K562 (cell line): ENCODE results near the gene NUP214.

Experiments used
- CTCF ChIP-seq, 3 experiments: IDR thresholded peaks in 2 of 3; conservative IDR thresholded peaks in 1 of 3; 2 replicates each; pipeline ENCODE4 v1.5.1; 2011 to 2012; ENCODE audit warnings: low read length in 3 of 3, mild to moderate bottlenecking in 3 of 3, control low read depth in 2 of 3, improper control_type of control experiment in 1 of 3, inconsistent platforms in 1 of 3, low read depth in 1 of 3, mixed read lengths in 1 of 3, moderate library complexity in 1 of 3; ENCODE audit not compliant: insufficient read depth in 2 of 3
- EP300 ChIP-seq: IDR thresholded peaks from 2 replicates; pipeline ENCODE4 v1.6.1; 2012; ENCODE audit warnings: low read length, improper control_type of control experiment
- GABPA ChIP-seq: fragments of 200-800 bp; sonication (Bioruptor generic); conservative IDR thresholded peaks from 2 replicates; pipeline ENCODE4 v1.6.1; 2016; ENCODE audit warnings: low read depth, missing genetic modification characterization, missing compliant biosample characterization
- HLTF ChIP-seq: fragments of 450-650 bp; IDR thresholded peaks from 2 replicates; pipeline ENCODE4 v1.6.1; 2016
- POLR3A ChIP-seq: IDR thresholded peaks from 2 replicates; pipeline ENCODE4 v1.6.1; 2011; ENCODE audit warnings: borderline replicate concordance, mild to moderate bottlenecking, moderate library complexity; ENCODE audit not compliant: insufficient read length, insufficient read depth; ENCODE audit errors: extremely low read depth
- TAF7 ChIP-seq: fragments of 450-650 bp; IDR thresholded peaks from 2 replicates; pipeline ENCODE4 v1.6.1; 2016; ENCODE audit warnings: missing genetic modification characterization, missing compliant biosample characterization
- ZNF766 ChIP-seq: fragments of 200-800 bp; sonication (Bioruptor generic); conservative IDR thresholded peaks from 2 replicates; pipeline ENCODE4 v1.6.1; 2016; ENCODE audit warnings: missing genetic modification characterization, missing compliant biosample characterization
- TF ChIP-seq, protein P1 (sequence below): sonication (generic); formaldehyde crosslinking; IDR thresholded peaks from 2 replicates; pipeline ENCODE4 v1.8.0; 2022; ENCODE audit warnings: mild to moderate bottlenecking, missing genetic modification reagents, borderline replicate concordance

DNA sequence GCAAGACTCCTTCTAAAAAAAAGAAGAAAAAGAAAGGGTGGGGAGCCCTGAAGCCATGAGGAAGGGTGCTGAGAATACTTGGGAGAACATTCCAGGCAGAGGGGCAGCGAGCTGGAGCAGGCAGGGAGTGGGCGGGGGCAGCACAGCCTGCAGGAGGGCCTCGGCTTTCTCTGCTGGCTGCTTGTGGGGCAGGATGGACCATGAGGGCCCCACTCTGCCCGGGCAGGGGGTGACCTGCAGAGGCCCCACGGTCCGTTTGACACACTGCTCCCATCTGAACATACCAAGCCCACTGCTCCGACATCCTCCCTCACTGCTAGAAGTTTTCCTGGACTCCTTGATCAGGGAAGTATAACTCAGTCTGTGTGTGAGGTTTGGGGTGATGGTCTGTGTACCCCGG lies 11.7 kb upstream of the NUP214 start:
- no peak for TF ChIP-seq POLR3A
- TF ChIP-seq ZNF766 (CRISPR knock-in tag), result no peak
- TF ChIP-seq TAF7 (tag), result no peak
- TF ChIP-seq EP300, result no peak
- TF ChIP-seq, protein P1, sequence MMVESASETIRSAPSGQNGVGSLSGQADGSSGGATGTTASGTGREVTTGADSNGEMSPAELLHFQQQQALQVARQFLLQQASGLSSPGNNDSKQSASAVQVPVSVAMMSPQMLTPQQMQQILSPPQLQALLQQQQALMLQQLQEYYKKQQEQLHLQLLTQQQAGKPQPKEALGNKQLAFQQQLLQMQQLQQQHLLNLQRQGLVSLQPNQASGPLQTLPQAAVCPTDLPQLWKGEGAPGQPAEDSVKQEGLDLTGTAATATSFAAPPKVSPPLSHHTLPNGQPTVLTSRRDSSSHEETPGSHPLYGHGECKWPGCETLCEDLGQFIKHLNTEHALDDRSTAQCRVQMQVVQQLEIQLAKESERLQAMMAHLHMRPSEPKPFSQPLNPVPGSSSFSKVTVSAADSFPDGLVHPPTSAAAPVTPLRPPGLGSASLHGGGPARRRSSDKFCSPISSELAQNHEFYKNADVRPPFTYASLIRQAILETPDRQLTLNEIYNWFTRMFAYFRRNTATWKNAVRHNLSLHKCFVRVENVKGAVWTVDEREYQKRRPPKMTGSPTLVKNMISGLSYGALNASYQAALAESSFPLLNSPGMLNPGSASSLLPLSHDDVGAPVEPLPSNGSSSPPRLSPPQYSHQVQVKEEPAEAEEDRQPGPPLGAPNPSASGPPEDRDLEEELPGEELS (CRISPR knock-in tag), result no peak
- TF ChIP-seq GABPA (tag), result no peak
- no peak for TF ChIP-seq CTCF (IDR thresholded peaks at IDR 0.05 in 2 of 3, conservative IDR thresholded peaks at IDR 0.05 in 1 of 3; ENCODE audit: insufficient read depth in 2 of 3, low read depth in 1 of 3, low read length in 3 of 3)
- TF ChIP-seq HLTF, result no peak
